ENCODE data around the gene MORN5.
A peak's percentile ranks its signal among the peaks of the same experiment; 100 is the strongest.
"Not testable (repeated sequence)": the region's sequence is repeated elsewhere in the genome, so short reads cannot be mapped to it uniquely, and the experiment has no call there.

Gene MORN5

DNA sequence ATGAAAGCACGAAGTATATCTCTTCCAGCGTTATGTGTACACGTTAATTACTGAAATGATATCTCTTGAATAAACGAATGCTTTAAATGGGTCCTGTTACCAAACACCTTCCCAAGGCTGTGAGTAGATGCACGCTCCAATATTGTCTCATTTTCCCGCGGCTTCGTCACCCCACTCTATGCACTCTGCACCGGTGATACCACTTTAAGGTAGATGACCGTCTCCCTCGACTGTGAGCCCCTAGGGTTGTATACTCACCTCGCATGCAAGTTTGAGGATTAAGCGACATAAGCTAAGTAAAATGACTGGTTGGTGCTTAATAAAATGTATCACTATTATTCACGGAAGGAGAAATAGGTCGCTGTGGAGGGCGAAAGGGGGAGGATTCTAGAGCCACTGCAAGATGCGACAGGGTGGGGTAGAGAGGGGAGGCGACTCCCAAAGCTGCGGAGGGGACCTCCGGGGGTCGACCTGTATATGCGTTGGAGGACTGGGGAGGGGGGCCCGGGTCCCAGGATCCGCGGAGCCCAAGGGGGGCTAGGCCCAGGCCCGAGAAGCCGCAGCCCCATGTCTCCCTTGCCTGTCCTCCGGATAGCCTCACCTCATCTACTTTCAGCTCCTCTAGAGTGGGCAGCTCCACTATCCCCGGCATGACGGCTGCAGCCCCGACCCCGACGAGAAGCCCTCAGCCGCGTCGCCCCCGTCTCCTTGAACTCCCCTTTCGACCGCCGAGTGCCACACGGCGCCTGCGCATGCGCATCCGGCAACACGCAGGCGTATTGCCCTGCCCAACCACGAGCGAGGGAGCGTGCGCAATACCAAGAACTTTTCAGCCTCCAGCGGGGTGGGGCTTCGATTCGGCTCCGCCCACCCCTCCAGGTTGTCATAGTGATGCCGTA is at the start of gene MORN5, which contains the start of gene NDUFA8:
MORN5 (plus strand) TSS at position 883 of the 899 bp plus-strand sequence. CDS start 65 bp downstream, outside the sequence.
NDUFA8 (minus strand) TSS at position 754 of the 899 bp plus-strand sequence; CDS start at position 652, 102 bp downstream.
- DNase-seq, result peak; percentile 98

DNA sequence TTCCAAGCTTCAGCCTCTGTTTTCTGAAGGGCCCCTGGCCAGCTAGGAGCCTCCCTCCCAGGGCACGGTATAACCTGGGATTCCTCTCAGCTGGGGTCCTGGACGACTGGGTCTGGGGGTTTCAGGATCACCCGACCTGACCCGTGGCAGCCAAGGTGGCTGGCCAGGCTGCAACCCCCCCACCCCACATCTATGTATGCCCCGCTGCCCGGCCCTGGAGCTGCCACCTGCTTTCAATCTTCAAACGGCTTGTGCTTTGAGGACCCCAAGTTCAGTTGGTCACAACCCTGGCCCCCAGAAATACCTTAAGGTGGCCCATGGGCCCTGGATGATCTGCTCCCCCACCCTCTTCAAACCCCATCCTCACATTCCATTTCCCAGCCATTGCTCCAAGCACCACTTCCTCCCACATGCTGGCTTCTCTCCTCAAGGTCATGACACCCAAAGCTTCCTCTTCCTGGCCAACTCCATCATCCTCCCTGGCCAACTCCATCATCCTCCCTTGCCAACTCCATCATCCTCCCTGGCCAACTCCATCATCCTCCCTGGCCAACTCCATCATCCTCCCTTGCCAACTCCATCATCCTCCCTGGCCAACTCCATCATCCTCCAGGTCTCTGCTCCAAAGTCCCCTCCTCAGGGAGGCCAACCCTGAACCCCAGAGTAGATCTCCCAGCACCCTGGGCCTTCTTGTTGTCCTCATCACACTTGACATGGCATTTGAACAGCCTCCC is 49.4 kb upstream of the MORN5 start:
- DNase-seq, result no peak

DNA sequence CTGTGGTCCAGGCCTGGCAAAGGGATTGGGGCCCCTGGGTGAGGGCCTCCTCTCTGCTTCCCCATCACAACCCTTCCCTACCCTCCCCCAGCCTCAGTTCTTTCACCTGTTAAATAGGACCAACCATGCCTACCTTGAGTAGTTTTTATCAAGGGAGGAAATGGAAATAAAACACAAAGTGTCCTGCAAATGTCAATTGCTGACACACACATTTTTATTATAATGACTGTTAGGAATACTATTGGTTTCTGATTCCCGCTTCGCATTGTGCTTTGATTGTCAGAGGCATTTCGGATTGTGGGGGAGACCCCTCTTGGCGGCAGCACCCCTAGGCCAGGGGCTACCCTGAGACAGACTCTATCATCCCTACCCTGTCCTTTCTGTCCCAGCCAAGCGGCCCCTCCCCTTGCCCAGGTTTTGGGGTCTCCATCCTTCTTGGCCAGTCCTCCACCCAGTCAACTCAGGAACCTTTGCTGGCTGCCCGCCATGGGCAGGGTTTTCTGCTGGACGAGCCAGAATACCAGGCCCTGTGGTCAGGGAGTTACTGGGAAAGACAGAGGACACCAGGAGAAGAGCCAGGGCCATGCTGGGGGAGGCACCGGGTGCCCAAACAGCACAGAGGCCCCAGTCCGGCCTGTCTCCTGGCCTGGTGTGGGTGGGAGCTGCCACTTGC is 48.2 kb upstream of the MORN5 start:
- no peak for DNase-seq

DNA sequence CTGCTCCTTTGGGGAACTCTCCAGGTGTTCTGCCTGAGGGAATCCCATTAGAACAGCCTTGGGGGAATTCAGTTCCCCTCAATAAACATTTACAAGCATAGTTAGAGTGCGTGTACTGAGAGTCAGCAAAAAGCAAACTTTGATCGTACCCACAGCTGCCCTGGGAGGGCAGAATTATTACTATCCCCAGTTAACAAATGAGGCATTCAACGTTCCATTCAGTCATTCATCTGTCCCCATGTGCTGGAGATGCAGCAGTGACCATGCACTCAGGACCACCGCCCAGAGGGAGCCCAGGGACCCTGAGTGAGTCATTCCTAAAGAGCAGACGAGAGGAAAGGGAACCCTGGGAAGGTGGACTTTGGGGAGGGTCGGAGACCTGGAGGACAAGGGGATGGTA is 47.5 kb upstream of the MORN5 start:
- no peak for DNase-seq

DNA sequence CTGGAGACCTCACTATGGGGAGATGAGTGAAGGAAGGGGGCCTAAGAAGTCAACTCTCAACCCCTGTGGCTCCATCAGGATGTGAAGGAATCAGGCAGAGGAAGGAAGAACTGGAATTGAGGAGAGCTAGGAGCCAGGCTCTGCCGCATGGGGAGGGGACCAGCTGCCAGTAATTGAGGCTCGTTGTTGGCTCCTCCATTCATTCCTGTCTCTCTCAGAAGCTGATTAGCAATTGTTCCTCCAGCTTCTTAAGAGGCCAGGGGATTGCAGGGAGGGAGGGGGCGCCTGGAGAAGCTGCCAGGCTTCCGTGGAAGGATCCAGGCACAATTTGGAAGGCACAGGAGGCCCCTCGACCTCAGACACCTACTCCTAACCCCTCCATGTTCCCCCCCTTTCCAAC is 46.1 kb upstream of the MORN5 start:
- no peak for DNase-seq

DNA sequence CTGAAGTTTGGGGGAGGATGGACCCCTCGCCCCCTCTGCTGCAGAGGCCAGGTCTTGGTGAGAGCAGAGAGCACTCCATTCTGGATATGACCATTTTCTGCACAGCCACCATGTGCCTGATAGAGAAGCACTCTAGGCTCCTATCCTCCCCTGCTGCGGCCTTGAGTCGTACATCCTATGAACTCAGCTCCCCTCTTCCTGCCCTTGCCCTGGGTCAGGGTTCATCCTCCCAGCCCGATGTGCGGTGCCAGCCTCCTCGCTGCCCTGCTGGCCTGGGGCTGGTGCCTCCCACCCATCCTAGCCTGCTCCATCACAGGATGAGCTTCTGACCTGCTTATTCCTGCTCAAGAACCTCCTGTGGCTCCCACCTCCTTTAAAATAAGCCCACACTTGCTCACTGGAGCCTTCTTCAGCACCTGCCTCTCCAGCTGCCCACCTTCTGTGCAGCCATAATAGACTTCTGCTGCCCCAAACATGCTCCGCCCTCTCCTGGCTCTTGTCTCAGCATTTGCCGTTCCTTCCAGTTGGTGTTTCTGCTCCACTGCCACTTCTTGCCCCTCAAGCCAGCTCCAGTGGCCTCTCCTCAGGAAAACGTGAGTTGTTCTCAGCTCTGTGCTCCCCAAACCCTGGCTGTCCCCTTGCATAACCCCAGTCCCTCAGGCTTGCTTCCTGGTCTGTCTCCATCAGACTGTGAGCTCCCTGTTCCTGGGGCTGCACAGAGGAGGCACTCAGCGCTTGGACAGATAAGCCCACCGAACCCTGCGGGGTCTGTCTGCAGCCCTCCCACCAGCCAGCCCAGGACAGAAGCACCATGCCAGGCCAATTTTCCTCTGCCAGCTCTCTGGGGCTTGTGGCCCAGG is 44.3 kb upstream of the MORN5 start:
- DNase-seq, result no peak

DNA sequence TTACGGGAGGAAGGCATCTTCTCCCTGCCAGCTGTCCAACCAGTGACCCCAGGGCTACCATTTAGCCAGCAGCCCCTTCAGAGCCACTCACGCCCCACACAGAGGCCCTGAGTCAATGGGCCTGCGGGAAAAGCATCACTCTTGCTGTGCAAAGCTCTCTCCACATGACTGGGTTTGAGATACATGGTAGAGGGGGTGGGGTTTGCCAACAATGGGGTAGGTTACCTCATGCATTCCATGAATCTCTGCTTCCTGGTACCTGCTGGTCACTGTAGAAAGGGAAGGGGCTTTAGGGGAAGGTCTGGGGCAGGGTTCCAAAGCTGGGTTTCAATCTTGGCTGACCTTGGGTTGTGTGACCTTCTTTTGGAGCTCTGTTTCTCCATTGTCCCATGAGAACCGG is 43.7 kb upstream of the MORN5 start:
- DNase-seq, result peak; percentile 34

DNA sequence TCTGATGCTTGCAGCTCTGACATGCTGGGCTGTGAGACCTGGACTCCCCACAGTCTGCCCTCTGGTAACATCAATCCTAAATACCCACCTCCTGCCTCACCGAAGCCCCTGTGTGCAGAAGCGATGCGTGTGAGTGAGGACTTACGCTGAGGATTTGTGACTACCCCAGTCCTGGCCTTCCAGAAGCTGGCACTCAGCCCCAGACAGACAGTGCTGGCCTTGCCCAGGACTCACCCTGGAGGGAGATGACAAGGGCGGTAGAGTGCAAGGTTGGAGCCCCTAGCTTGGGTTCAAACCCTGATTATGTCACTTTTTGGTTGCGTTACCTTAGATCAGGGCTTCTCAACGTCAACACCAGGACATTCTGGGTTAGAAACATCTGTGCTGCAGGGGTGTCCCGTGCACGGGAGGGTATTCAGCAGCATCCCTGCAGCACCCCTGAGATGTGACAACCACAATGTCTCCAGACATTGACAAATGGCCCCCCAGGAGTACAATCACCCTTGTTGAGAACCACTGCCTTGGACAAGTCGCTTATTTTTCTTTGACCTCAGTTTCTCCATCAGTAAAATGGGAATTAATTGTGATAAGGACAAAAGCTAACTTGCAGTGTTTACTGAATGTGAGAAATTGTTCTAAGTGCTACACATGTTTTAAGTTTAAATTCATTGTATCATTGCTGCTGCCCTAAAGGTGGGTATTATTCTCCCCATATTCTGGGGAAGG is 43.1 kb upstream of the MORN5 start:
- no peak for DNase-seq

DNA sequence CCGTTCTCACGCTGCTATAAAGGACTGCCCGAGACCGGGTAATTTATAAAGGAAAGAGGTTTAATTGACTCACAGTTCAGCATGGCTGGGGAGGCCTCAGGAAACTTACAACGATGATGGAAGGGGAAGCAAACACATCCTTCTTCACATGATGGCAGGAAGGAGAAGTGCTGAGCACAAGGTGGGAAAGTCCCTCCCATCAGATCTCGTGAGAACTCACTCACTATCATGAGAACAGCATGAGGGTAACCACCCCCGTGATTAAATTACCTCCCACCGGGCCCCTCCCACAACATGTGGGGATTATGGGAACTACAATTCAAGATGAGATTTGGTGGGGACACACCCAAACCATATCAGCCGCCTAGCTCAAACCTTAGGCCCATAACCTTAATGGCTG is 42.5 kb upstream of the MORN5 start:
- not testable (repeated sequence) for DNase-seq

DNA sequence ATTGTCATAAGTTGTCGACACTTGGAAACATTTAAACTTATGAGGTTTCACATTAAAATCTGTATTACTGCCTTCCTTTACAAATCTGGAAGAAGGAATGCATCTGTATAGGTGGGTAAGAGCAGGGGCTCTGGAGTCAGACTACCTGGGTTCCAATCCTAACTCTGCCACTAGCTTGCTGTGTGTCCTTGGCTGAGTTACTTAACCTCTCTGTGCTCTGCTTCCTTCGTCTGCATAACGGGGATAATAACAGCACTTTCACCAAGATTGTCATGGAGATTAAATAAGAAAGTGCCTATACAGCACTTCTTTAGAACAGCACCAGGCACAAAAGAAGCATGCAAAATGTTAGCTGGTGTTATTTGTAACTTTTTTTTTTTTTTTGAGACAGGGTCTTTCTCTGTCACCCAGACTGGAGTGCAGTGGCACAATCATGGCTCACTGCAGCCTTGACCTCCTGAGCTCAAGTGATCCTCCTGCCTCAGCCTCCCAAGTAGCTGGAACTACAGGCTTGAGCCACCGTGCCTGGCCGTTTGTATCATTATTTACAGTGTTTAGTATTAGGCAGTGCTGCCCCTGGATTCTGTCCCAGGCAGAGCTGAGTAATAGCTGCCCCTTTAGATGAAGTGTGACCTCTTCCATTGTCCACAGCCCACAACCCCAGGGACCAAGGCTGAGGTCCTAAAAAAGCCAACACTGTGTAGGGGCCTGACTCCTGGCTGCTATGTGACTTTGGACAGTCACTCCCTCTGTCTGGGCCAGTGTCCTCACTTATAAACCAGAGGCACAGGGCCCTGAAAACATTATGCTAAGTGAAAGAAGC is 41.2 kb upstream of the MORN5 start:
- no peak for DNase-seq

DNA sequence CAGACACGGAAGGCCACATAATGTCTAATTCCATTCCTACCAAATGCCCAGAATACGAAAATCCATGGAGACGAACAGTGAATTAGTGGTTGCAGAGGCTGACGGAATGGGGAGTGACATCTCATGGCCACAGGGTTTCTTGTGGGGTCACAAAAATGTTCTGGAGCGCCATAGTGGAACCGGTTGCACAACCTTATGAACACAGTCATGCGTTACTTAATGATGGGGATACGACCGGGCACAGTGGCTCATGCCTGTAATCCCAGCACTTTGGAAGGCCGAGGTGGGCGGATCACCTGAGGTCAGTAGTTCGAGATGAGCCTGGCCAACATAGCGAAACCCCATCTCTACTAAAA is 40.6 kb upstream of the MORN5 start:
- no peak for DNase-seq

DNA sequence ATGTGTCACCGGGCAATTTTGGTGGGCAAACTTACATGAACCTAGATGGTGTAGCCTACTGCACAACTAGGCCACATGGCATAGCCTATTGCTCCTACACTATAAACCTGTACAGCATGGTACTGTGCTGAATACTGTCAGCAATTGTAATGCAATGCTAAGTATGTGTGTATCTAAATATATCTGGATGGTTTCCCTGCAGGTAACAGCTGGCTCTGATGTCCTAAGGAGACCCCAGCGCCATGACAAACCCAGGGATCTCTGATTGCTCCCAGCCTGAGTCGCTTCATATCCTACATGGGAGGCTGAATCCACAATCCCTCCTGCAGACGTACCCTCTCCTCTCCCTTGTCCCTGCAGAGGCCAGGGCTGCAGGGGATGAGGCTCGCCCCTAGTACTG is 40.0 kb upstream of the MORN5 start:
- DNase-seq, result no peak

DNA sequence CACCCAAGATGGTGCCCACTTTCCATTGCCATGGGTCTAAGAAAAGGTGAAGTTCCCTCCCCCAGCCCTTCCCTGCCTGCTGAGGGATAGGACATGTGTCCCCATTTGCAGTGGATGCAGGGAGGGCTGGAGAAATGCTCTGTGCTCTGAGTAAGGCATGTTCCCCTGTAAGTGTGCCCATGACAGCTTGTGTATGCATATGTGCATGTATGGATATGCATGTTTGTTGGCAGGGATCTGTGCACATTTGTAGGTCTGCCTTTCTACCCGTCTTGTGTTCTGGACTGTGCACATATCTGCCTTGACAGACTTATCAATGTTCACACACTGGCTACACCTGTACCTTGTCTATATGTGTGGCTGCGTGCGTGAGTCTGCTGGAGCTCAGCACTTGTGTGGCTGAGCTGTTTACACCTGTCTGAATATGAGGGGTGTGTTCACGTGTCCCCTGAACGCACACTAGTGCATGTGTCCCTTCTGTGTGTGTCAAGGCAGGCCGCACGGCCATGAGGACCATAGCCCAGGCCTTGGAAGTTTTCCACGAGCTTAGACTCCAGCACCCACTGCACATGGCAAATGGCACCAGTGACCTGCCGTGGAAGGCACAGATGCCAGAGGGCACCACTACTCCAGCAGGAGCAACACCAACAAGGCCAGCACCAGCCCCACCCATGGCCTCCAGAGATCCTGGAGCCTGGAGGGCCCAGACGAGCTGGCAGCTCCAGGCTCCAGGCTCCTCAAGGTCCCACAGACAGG is 39.2 kb upstream of the MORN5 start:
- no peak for DNase-seq

DNA sequence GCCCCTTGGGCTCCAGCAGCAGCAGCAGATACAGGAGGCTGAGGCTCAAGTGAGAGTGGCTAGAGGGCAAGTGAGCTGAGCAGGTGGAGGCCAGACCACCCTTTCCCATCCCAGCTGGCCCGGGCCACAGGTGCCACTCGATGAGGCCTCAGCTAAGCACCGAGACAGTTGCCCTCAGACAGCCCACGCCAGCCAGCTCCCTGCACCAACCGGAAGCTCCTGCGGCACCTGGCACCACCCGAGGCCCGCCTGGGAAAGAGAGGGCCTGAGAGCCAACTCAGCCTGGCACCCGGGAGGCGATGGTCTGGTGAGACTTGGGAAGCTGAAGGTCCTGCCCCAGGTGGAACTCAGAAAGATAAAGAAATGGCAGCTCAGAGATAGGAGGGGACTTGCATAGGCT is 38.3 kb upstream of the MORN5 start:
- no peak for DNase-seq

DNA sequence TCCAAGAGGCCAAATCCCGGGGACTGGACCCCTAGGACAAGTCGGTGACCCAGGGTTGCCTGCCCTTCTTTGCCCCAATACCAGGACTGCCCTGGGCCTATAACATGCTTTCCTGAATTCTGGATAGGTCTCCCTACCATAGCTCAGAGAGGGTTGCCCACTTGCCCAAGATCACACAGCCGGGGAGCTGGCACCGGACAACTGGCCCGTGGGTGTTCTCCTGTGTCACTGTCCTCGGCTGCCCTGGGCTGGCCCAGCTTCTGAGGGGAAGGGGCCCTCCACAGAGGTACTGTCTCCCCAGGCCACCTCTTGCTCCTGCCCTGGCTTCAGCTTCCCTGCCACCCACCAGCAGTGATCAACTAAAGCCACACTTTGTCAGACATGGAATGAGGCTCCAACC is 37.8 kb upstream of the MORN5 start:
- no peak for DNase-seq

DNA sequence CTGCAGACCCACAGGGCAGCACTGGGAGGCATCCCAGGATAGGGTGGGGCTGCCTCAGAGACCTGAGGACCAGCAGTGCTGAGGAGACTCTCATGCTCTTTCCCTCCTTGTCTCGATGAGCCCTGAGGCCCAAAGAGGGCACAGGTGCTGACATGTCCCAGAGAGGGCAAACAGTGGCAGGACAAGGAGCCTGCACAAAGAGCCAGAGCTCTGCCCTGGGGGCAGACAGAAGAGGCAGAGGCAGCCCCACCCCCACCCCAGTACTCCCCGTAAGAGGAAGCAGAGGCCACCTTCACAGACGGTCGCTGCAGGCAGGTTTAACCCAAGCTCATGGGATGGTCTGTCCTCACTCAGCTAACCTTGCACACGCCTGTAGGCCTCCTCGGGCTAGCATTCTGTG is 37.2 kb upstream of the MORN5 start:
- peak; percentile 42 for DNase-seq

DNA sequence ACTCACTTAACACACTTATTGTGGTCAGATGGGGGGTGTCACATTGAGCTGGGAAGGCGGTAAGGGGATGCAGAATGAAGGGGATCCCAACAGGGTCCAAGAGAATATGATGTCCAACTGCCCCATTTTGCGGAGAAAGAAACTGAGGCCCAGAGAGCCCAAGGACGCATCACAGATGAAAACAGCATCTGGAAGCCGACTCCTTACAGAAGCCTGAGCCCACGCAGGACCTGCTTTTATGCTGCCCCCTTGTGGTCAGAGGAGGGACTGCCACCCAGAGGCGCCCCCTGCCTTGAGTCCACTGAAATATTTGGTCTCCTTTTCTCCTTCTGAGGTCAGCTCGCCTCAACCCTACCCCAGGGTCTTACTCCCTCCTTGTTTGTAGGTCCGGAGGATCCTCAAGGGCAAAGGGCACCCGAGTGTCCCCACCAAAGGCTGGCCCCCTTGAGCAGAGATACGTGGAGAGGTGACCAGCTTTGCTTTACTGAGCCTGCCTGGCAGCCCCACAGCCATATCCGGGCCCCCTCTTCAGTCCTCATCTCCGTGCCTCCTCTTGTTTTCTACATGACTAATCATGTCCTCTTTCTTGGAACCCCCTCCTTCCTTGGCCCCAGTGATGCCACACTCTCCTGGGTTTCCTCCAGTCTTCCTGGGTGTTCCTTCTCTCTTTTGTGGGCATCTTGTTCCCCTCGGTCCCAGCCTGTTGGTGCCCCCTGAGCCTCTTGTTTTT is 36.6 kb upstream of the MORN5 start:
- DNase-seq, result peak; percentile 81

DNA sequence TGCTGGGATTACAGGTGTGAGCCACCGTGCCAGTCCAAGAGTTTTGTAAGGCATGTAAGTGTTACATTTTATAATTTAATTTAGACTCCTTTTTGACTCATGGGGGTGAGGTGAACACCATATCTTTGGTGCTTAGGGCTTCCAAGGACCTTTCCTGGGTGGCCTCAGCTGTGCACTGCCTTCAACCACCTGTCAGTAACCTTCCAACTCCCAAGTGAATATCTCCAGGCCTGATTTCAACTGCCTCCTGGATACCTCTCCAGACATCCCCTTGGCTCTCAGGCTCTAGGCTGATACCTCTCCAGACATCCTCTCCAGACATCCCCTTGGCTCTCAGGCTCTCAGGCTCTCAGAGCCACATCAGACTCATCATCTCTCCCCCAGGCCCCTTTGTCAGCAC is 35.7 kb upstream of the MORN5 start:
- no peak for DNase-seq

DNA sequence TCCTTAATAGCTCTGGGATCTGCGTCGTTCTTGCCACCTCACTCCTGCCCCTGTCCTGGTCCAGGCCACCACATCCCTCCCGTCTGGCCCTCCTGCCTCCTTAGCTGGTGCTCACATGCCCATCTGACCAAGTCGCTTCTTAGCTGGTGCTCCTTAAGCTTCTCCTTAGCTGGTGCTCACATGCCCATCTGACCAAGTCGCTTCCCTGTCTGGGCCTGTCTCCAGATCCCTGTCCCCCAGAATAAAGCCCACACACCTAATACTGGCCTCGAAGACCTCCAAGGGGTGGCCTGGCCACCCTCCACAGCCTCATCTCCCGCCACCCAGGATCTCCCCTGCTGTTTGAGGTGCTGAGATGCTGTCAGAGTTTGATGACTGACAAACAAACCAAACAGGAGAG is 35.2 kb upstream of the MORN5 start:
- DNase-seq, result no peak

DNA sequence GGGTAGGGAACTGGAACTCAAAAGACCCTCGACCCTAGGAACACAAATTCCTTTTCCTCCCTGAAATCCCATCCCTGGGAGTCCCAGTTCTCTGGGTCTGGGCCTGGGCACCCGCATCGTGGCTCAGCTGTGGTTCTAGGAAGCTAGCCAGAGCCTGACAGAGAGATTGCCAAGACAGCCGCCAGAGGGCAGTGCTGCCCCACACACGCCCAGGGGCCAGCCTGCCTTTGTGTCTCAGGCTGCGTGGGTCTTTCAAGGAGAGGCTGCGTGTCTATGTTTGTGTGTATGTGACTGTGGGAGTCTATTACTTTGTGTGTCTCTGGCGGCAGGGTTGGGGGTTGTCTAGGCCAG is 34.6 kb upstream of the MORN5 start:
- DNase-seq, result peak; percentile 87
